Measurements from ENCODE around the gene CHST15. TPM values are rescaled to one million over a fixed set of nuclear protein-coding genes. Genes with fewer than 3 reads are reported as not detected.

CHST15 gene
- total and polyA plus RNA-seq, 2 donors from 2014 or later, result 2.8 to 39.7 TPM

DNA sequence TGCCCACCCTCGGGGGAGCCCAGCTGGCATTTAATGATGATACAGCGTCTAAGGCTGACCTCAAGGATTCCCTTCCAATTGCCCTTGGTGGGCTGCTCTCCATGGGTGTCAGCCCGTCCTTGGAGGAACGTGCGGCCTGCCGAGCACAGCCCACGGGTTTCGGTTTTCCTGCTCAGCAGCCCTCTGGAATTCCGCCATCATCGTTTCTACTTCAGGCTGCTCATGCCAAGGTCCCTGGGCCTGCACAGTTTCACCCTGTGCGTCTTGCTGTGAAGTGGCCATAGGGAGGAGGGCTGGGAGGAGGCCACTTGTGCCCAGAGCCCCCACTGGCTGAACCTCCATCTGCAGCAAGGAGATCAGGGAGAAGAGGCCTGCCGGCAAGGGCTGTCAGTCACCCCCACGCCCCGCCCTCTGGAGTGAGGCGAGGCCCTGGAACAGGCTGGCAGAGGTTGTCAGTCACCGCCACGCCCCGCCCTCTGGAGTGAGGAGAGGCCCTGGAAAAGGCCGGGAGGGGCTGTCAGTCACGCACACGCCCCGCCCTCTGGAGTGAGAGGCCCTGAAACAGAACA, 82.8 kb downstream of the CHST15 start:
- Histone ChIP-seq H3K9ac (ENCODE audit: low read length in 3 of 3) (no peak overlapping the region), H3K4me3 (ENCODE audit: low read length in 3 of 3) (no peak overlapping the region), H3K27me3 (ENCODE audit: control insufficient read depth, insufficient read depth, low read length) (no peaks in the 10 kb centered on the region), H3K36me3 (ENCODE audit: control insufficient read depth in 2 of 3, insufficient read depth in 3 of 3, low read length in 3 of 3) (peaks cover 0 to 2% (median 0%) of the 10 kb centered on the region in 3 donors), H3K4me1 (ENCODE audit: control insufficient read depth in 2 of 3, insufficient read depth in 2 of 3, low read depth in 1 of 3, low read length in 3 of 3) (peaks cover 0 to 6% (median 0%) of the 10 kb centered on the region in 3 donors), H3K27ac (ENCODE audit: low read depth in 2 of 2, low read length in 2 of 2) (no peak overlapping the region), H3K9me3 (ENCODE audit: control insufficient read depth in 2 of 3, insufficient read depth in 1 of 3, low read length in 3 of 3) (peaks cover 0 to 4% (median 0%) of the 10 kb centered on the region in 3 donors)
- FAIRE-seq (no peak), DNase-seq (peak in 2 of 5 donors; percentile 10 to 85)
- intact Hi-C loops (cut with DNase I), result no loop called here
- TF ChIP-seq, protein P1, sequence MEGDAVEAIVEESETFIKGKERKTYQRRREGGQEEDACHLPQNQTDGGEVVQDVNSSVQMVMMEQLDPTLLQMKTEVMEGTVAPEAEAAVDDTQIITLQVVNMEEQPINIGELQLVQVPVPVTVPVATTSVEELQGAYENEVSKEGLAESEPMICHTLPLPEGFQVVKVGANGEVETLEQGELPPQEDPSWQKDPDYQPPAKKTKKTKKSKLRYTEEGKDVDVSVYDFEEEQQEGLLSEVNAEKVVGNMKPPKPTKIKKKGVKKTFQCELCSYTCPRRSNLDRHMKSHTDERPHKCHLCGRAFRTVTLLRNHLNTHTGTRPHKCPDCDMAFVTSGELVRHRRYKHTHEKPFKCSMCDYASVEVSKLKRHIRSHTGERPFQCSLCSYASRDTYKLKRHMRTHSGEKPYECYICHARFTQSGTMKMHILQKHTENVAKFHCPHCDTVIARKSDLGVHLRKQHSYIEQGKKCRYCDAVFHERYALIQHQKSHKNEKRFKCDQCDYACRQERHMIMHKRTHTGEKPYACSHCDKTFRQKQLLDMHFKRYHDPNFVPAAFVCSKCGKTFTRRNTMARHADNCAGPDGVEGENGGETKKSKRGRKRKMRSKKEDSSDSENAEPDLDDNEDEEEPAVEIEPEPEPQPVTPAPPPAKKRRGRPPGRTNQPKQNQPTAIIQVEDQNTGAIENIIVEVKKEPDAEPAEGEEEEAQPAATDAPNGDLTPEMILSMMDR (IDR thresholded peaks at IDR 0.05; ENCODE audit: borderline replicate concordance, extremely low read depth, insufficient read depth), result no peak

DNA sequence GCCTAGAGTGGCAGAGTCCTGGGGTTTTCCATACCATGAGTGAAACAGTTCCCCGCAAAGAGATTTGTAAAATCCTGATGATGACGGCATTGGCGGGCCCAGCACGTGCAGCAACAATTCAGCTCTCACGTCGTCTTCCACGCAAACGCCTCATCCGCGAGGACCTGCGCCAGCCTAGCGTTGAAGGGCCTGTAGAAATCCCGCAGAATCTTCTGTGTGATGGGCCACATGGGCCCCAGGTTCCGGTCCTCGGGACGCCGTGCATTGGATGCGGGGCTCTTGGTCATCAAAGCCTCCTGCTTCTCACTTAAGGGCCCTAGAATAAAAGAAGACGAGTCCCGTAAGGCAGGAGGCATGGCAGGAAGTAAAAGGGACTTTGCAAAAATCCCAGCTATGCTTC, 83.4 kb downstream of the CHST15 start:
- Histone ChIP-seq H3K36me3 (ENCODE audit: control insufficient read depth in 2 of 3, insufficient read depth in 3 of 3, low read length in 3 of 3) (peaks cover 0 to 2% (median 0%) of the 10 kb centered on the region in 3 donors), H3K4me3 (ENCODE audit: low read length in 3 of 3) (no peak overlapping the region), H3K9ac (ENCODE audit: low read length in 3 of 3) (no peak overlapping the region), H3K4me1 (ENCODE audit: control insufficient read depth in 2 of 3, insufficient read depth in 2 of 3, low read depth in 1 of 3, low read length in 3 of 3) (peaks cover 0 to 6% (median 0%) of the 10 kb centered on the region in 3 donors), H3K27me3 (ENCODE audit: control insufficient read depth, insufficient read depth, low read length) (no peaks in the 10 kb centered on the region), H3K9me3 (ENCODE audit: control insufficient read depth in 2 of 3, insufficient read depth in 1 of 3, low read length in 3 of 3) (peaks cover 0 to 4% (median 0%) of the 10 kb centered on the region in 3 donors), H3K27ac (ENCODE audit: low read depth in 2 of 2, low read length in 2 of 2) (no peak overlapping the region)
- TF ChIP-seq, protein P1 (IDR thresholded peaks at IDR 0.05; ENCODE audit: borderline replicate concordance, extremely low read depth, insufficient read depth), result no peak
- FAIRE-seq (no peak), DNase-seq (peak in 1 of 5 donors; percentile 57)
- intact Hi-C loops (cut with DNase I), result no loop called here

DNA sequence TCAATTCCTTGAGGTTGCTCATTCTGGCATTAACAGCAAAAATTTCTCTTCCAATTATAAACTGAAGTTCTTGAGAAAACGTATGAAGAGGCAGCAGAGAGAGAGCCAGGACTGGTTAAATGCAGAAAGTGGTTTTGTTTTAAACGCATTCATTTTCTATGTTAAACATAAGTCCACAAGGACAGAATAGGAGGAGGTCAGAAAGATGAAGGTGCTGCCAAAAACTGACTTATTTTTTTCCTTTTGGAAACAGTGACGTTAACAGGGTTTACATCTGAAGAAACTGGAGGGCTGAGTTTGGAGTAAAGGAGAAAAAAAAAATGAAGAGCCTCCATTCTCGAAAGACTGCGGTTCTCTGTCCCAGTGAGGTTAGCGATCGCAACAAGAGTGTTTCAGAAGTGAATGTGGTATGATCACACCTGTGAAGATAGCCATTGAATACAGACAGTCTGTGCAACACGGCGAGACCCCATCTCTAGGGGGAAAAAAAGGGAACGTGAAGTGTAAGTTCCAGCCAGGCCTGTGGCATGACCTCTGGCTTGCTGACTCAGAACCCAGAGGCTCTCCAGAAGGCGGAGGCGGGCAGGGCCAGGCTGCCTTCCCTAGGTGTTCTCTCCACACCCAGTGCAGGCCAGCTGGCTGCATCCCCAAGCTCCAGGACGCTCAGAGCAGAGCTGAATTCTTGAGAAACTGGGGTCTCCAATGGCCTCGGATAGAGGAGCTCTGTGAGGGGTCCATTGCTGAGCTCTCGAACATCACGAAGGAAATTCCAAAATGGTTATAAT, 84.0 kb downstream of the CHST15 start:
- DNase-seq (peak in 1 of 5 donors; percentile 49), FAIRE-seq (no peak)
- no peaks in the 10 kb centered on the region for H3K27me3 ChIP-seq (ENCODE audit: control insufficient read depth, insufficient read depth, low read length)
- peaks cover 0 to 2% (median 0%) of the 10 kb centered on the region in 3 donors for H3K36me3 ChIP-seq (ENCODE audit: control insufficient read depth in 2 of 3, insufficient read depth in 3 of 3, low read length in 3 of 3)
- intact Hi-C loops (cut with DNase I), result no loop called here
- TF ChIP-seq, protein P1 (IDR thresholded peaks at IDR 0.05; ENCODE audit: borderline replicate concordance, extremely low read depth, insufficient read depth), result no peak
- no peak overlapping the region for H3K4me3 ChIP-seq (ENCODE audit: low read length in 3 of 3)
- no peak overlapping the region for H3K27ac ChIP-seq (ENCODE audit: low read depth in 2 of 2, low read length in 2 of 2)
- no peak overlapping the region for H3K9ac ChIP-seq (ENCODE audit: low read length in 3 of 3)
- H3K4me1 ChIP-seq (ENCODE audit: control insufficient read depth in 2 of 3, insufficient read depth in 2 of 3, low read depth in 1 of 3, low read length in 3 of 3), result peaks cover 0 to 6% (median 0%) of the 10 kb centered on the region in 3 donors
- H3K9me3 ChIP-seq (ENCODE audit: control insufficient read depth in 2 of 3, insufficient read depth in 1 of 3, low read length in 3 of 3), result peaks cover 0 to 4% (median 0%) of the 10 kb centered on the region in 3 donors
